Stomach (tissue), 4 donors: ENCODE data around the gene UBTD2.

Experiments used
- POLR2A ChIP-seq, 4 donors: fragments of 450-650 bp; IDR thresholded peaks; one replicate each; pipeline ENCODE4 v1.6.1; 2016; ENCODE audit warnings: antibody characterized with exemption in 4 of 4, control low read depth in 2 of 4, mild to moderate bottlenecking in 1 of 4, moderate library complexity in 1 of 4
- TF ChIP-seq, protein P1 (sequence below), 7 experiments: fragments of 450-650 bp in 4 of 7; fragments of 200-600 bp in 3 of 7; sonication (generic) in 3 of 7; IDR thresholded peaks; one replicate each; pipeline ENCODE4 v1.5.1; 2016 to 2019; ENCODE audit warnings: antibody characterized with exemption in 7 of 7, control low read depth in 2 of 7, mild to moderate bottlenecking in 1 of 7

- TF ChIP-seq, protein P1, sequence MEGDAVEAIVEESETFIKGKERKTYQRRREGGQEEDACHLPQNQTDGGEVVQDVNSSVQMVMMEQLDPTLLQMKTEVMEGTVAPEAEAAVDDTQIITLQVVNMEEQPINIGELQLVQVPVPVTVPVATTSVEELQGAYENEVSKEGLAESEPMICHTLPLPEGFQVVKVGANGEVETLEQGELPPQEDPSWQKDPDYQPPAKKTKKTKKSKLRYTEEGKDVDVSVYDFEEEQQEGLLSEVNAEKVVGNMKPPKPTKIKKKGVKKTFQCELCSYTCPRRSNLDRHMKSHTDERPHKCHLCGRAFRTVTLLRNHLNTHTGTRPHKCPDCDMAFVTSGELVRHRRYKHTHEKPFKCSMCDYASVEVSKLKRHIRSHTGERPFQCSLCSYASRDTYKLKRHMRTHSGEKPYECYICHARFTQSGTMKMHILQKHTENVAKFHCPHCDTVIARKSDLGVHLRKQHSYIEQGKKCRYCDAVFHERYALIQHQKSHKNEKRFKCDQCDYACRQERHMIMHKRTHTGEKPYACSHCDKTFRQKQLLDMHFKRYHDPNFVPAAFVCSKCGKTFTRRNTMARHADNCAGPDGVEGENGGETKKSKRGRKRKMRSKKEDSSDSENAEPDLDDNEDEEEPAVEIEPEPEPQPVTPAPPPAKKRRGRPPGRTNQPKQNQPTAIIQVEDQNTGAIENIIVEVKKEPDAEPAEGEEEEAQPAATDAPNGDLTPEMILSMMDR (IDR thresholded peaks at IDR 0.05), result no peak
- TF ChIP-seq POLR2A (IDR thresholded peaks at IDR 0.05), result no peak
Measured at GRCh38 chr5:172175263-172175719, 108.3 kb downstream of the UBTD2 start.
